ENCODE measurements around the gene DNAJC18.

DNA sequence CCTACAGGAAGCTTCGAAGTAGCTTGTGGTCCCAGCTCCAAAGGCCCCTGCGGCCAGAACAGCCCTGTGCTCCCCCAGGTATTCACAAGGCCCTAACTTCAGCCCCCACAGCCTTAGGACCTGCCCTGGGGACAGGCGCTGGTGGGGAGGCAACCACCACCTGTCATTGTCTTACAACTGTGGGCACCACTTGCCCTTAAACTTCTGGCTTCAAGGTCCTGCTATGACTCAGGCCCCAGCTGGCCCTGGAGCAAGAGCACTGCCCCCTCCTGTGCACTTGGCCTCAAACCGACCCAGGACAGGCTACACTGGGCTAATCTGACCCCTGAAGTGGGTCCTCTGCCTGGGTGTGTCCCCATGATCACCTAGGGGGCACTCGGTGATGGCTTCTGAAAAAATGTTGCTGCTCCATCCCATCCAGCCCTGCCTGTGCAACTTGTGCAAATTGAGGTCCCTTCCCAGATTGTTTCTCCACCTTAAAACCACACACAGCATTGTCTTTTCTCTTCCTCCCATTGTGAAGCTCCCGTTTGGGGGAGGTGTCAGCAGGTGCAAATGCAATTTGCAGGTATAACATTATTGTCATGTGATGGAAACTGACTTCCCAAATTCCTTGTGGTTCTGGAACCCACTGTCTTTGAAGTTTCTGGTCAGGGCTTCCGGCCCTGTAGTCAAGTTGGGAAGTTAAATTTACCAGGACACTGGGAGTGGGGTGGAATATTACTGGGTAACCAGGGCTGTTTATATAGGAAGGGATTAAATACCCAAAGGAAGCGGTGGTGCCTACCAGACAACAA is 43.3 kb downstream of the DNAJC18 start:
- TF ChIP-seq POLR2A (IDR thresholded peaks at IDR 0.05) (no peak), CTCF (IDR thresholded peaks at IDR 0.05) (no peak)
